HG02973 (cell line): ENCODE results near the gene ERCC5.

Experiments used
- ATAC-seq: cut with Tn5 transposase; IDR thresholded peaks from one replicate; pipeline ENCODE4 v1.9.1; 2021; ENCODE audit warnings: moderate library complexity; ENCODE audit not compliant: unreplicated experiment

Gene ERCC5

GRCh38 chr13:102914339-102914930 lies 68.6 kb downstream of the ERCC5 start:
- ATAC-seq = no peak

DNA sequence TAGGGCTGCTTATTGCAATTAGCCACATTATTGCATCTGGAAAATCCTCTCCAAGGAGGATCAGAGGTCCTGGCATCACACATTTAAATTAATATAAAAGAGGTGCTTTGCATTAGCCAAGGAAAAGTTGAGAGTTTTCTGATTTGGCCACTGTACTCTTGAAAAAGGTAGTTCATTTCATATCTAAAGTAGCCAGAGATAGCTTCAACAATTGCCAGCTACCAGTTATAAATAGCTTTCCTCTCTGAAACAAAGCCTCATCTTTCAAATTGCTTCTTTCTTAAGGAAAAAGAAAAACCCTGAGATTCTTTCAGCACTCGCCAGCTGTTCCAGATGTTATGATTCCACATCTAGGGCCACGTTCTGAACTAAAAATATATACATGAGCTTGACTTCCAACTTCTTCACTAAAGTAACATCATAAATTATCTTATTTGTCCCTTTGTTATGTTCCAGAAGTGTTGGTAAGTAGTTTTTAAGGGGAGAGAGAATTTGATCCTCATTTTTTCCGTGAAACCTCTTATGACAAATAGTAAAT lies 69.6 kb downstream of the ERCC5 start:
- ATAC-seq = no peak

- no peak for ATAC-seq
These were observed 71.2 kb downstream of the ERCC5 start for GRCh38 chr13:102917019-102917418.

- no peak for ATAC-seq
These were observed 76.4 kb downstream of the ERCC5 start for GRCh38 chr13:102922184-102922583.
